ENCODE results near the gene EPHA10. TPM values are rescaled to one million over a fixed set of nuclear protein-coding genes. Genes with fewer than 3 reads are reported as not detected.
A peak's percentile ranks its signal among the peaks of the same experiment; 100 is the strongest.

EPHA10 gene
- total RNA-seq, 1 experiment from 2014 or later: 1.3 TPM

GRCh38 chr1:37723072-37723389, 41.9 kb downstream of the EPHA10 start:
- peak; percentile 8; the same call in 1 of the 2 replicates for ATAC-seq
- H3K4me1 Mint-ChIP-seq: peaks cover 6% of the 10 kb centered on the region; the same call in 1 of the 2 replicates
- POLR2A ChIA-PET: no interaction called here
- H3K27me3 Mint-ChIP-seq (ENCODE audit: low read depth): no peaks in the 10 kb centered on the region; the same call in 1 of the 2 replicates
- H3K9me3 Mint-ChIP-seq: no peaks in the 10 kb centered on the region
- H3K4me3 Mint-ChIP-seq: no peak overlapping the region
- H3K27ac Mint-ChIP-seq: no peak overlapping the region
- no peak for DNase-seq (ENCODE audit: low spot score)
- H3K36me3 Mint-ChIP-seq: no peaks in the 10 kb centered on the region
- no peak for TF ChIP-seq ATF1 (CRISPR knock-in tag; IDR thresholded peaks at IDR 0.05)
- no peak for TF ChIP-seq CBFB (CRISPR knock-in tag; IDR thresholded peaks at IDR 0.05; ENCODE audit: low read depth)
- TF ChIP-seq NFYB (CRISPR knock-in tag; conservative IDR thresholded peaks at IDR 0.05; ENCODE audit: low read depth): no peak
- no peak for TF ChIP-seq IRF1 (CRISPR knock-in tag; IDR thresholded peaks at IDR 0.05)
- TF ChIP-seq FOXP1 (CRISPR knock-in tag; IDR thresholded peaks at IDR 0.05; ENCODE audit: borderline replicate concordance): no peak
- TF ChIP-seq ZNF396 (CRISPR knock-in tag; IDR thresholded peaks at IDR 0.05; ENCODE audit: borderline replicate concordance): no peak
- no peak for TF ChIP-seq SP1 (CRISPR knock-in tag; conservative IDR thresholded peaks at IDR 0.05)
- no peak for TF ChIP-seq CDX4 (CRISPR knock-in tag; IDR thresholded peaks at IDR 0.05; ENCODE audit: borderline replicate concordance)
- no peak for TF ChIP-seq FOXP4 (CRISPR knock-in tag; IDR thresholded peaks at IDR 0.05)
- no peak for TF ChIP-seq ELF4 (CRISPR knock-in tag; IDR thresholded peaks at IDR 0.05; ENCODE audit: low read depth)
- no peak for TF ChIP-seq AFF4 (CRISPR knock-in tag; IDR thresholded peaks at IDR 0.05; ENCODE audit: borderline replicate concordance)
- TF ChIP-seq ZNF425 (CRISPR knock-in tag; conservative IDR thresholded peaks at IDR 0.05): no peak
- TF ChIP-seq ZSCAN18 (CRISPR knock-in tag; IDR thresholded peaks at IDR 0.05): no peak
- TF ChIP-seq ZBTB21 (CRISPR knock-in tag; IDR thresholded peaks at IDR 0.05; ENCODE audit: borderline replicate concordance): no peak
- CTCF ChIA-PET: interaction anchor here (2.5 to 3.4 kb wide), 2 partner anchors 42 to 137 kb away, joined by 13 to 14 read pairs; partner anchors contain the start of genes EPHA10 and MTF1

Measured in WTC11 (cell line).